ENCODE results near the gene FOXL1.

- no peak for TF ChIP-seq CTCF (IDR thresholded peaks at IDR 0.05; ENCODE audit: low read length)
- TF ChIP-seq EZH2 (IDR thresholded peaks at IDR 0.05; ENCODE audit: borderline replicate concordance, low read length), result no peak
Measured at GRCh38 chr16:86538196-86538780, 40.1 kb upstream of the FOXL1 start.
